BLaER1 treated with 17β-estradiol and CSF1 and Interleukin-3, amounts not matched to agents 10 nM and 100 nM (cell line): Measurements from ENCODE around the gene PLP2.

Experiments used
- H3K27ac ChIP-seq, 11 experiments: shearing (Covaris generic); formaldehyde crosslinking; 2 replicates each; pipeline ENCODE4 v1.8.1; 2022
- H3K27me3 ChIP-seq, 11 experiments: shearing (Covaris generic); formaldehyde crosslinking; 2 replicates each; pipeline ENCODE4 v1.8.1; 2022
- H3K36me3 ChIP-seq, 11 experiments: shearing (Covaris generic); formaldehyde crosslinking; 2 replicates each; pipeline ENCODE4 v1.8.1; 2022
- H3K4me1 ChIP-seq, 10 experiments: shearing (Covaris generic); formaldehyde crosslinking; 2 replicates each; pipeline ENCODE4 v1.8.1; 2022
- H3K4me2 ChIP-seq, 11 experiments: shearing (Covaris generic); formaldehyde crosslinking; 2 replicates each; pipeline ENCODE4 v1.8.1; 2022
- H3K4me3 ChIP-seq, 10 experiments: shearing (Covaris generic); formaldehyde crosslinking; 2 replicates each; pipeline ENCODE4 v1.8.1; 2022
- H3K9ac ChIP-seq, 11 experiments: shearing (Covaris generic); formaldehyde crosslinking; 2 replicates each; pipeline ENCODE4 v1.8.1; 2022
- H3K9me3 ChIP-seq, 11 experiments: shearing (Covaris generic); formaldehyde crosslinking; replicated peaks in 1 of 11; 2 replicates each; pipeline ENCODE4 v1.8.1; 2022
- H4K20me1 ChIP-seq, 11 experiments: shearing (Covaris generic); formaldehyde crosslinking; 2 replicates each; pipeline ENCODE4 v1.8.1; 2022
- Cebpa-rat ChIP-seq, 11 experiments: shearing (Covaris generic); IDR thresholded peaks; 2 replicates each; pipeline ENCODE4 v1.8.1; 2022

Gene PLP2

DNA sequence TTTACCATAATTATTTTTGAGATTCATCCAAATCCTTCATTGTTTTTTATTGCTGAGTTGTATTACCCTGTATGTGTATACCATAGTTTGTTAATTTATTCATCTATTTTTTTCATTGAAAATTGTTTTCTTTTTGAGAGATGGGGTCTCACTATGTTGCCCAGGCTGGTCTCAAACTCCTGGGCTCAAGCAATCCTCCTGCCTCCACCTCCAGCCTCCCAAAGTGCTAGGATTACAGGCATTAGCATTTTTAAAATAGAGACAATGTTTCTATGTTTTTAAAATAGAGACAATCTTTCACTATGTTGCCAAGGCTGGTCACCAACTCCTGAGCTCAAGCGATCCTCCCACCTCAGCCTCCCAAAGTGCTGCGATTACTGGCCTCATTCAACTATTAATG lies 10.8 kb upstream of the PLP2 start:
- Histone ChIP-seq H4K20me1 (no peaks in the 10 kb centered on the region; a peak in 1 of 22 replicates), H3K27ac (no peak overlapping the region), H3K36me3 (no peaks in the 10 kb centered on the region), H3K27me3 (peaks cover 26 to 50% (median 41%) of the 10 kb centered on the region in 11 experiments), H3K4me2 (no peak overlapping the region), H3K9ac (no peak overlapping the region), H3K4me1 (peaks cover 13 to 27% (median 20%) of the 10 kb centered on the region in 10 experiments; a peak in 19 of 20 replicates), H3K4me3 (no peak overlapping the region), H3K9me3 (peaks cover 0 to 19% (median 10%) of the 10 kb centered on the region in 11 experiments; a peak in 11 of 22 replicates)
- TF ChIP-seq Cebpa-rat (IDR thresholded peaks at IDR 0.05) = no peak

DNA sequence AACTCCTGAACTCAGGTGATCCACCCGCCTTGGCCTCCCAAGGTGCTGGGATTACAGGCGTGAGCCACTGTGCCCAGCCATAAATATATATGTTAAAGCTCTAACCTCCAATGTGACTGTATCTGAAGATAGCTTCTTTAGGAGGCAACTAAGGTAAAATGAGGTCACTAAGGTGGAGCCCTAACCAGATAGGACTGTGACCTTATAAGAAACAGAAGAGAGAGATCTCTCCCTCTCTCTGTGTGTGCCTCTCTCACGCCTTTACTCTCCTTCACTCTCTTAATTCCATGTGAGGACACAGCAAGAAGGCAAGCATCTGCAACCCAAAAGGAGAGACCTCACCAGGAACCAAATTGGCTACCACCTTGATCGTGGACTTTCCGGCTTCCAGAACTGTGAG lies 10.1 kb upstream of the PLP2 start:
- H3K9ac ChIP-seq = no peak overlapping the region
- no peaks in the 10 kb centered on the region for H3K36me3 ChIP-seq
- peaks cover 18 to 33% (median 24%) of the 10 kb centered on the region in 10 experiments; a peak in 19 of 20 replicates for H3K4me1 ChIP-seq
- no peak overlapping the region for H3K4me3 ChIP-seq
- TF ChIP-seq Cebpa-rat (IDR thresholded peaks at IDR 0.05) = no peak
- H3K27me3 ChIP-seq = peaks cover 26 to 50% (median 41%) of the 10 kb centered on the region in 11 experiments
- H3K9me3 ChIP-seq = peaks cover 0 to 19% (median 10%) of the 10 kb centered on the region in 11 experiments; a peak in 11 of 22 replicates
- H4K20me1 ChIP-seq = no peaks in the 10 kb centered on the region; a peak in 1 of 22 replicates
- H3K4me2 ChIP-seq = no peak overlapping the region
- H3K27ac ChIP-seq = no peak overlapping the region

DNA sequence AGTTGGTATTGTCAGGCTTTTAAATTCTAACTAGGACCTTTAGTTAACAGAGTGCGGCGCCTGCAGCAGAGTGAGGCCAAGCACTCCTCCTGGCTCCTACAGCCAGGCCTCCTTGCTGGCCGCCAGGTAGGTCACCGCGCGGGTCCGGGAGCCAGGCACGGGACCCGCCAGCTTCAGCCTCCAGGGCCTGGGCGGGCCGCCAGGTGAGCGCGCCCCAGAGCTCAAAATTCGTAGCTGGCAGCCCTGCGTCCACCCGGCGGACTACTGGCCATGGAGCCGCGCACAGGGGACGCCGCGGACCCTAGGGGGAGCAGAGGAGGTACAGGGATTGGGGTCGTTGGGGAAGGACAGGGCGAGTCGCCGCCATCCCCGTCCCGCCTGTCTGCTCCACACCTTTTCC lies 9.1 kb upstream of the PLP2 start, which contains the start of gene MAGIX:
TSS of gene MAGIX (plus strand) at position 139 of the 400 bp plus-strand sequence. CDS start at position 271, 132 bp downstream.
- peak within 1 kb of the TSS; percentile 76 to 96 (median 86) for H3K27ac ChIP-seq
- no peak for TF ChIP-seq Cebpa-rat (IDR thresholded peaks at IDR 0.05)
- peak within 1 kb of the TSS; percentile 71 to 83 (median 78) for H3K9ac ChIP-seq

DNA sequence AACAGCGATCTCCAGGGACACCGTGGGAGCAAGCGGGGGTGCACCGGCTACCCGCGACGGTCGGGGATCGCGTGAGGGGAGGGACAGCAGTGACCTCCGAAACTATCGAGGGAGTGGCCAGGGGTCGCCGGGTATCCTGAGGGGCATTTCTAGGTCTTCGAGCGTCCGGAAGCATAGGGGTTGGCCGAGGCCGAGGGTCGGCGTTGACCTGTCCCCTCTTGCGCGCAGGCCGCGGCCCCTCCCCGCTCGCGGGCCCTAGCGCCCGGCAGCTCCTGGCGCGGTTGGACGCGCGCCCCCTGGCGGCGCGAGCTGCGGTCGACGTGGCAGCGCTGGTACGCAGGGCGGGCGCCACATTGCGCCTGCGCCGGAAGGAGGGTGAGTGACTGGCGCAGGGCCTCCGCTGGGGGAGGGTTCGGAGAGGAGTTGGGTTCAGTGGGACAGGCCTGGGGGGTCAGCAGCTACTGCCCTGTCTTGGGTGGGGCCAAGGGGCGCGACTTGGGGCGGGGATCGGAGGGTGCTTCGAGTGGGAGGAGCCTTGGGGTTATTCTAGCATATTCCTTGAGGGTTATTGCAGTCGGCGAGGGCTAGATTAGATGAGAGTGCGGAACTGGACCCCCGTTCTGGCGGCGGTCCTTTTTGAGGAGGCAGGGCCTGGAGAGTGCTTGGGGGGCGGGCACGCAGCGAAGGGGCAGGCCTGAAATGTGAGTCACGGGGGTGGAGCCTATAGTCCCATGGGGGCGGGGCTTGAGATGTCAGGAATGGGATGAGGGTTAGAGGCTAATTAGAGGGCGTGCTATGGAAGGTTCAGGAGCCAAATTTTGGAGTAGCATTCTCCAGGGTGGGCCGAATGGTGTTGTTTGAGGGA lies 7.9 kb upstream of the PLP2 start:
- peaks cover 0 to 19% (median 10%) of the 10 kb centered on the region in 11 experiments; a peak in 11 of 22 replicates for H3K9me3 ChIP-seq
- no peaks in the 10 kb centered on the region for H3K36me3 ChIP-seq
- peaks cover 33 to 46% (median 39%) of the 10 kb centered on the region in 10 experiments for H3K4me1 ChIP-seq
- H4K20me1 ChIP-seq = no peaks in the 10 kb centered on the region
- H3K4me3 ChIP-seq = peak overlapping the region; percentile 38 to 67 (median 55)
- peak overlapping the region; percentile 71 to 83 (median 78) for H3K9ac ChIP-seq
- peaks cover 16 to 34% (median 26%) of the 10 kb centered on the region in 11 experiments for H3K27me3 ChIP-seq
- no peak for TF ChIP-seq Cebpa-rat (IDR thresholded peaks at IDR 0.05)
- peak overlapping the region; percentile 64 to 87 (median 80) for H3K4me2 ChIP-seq
- H3K27ac ChIP-seq = peak overlapping the region; percentile 76 to 96 (median 86)

More for the DNA sequence above, 9.1 kb upstream of the PLP2 start, which contains the start of gene MAGIX:
- Histone ChIP-seq H3K36me3 (no peaks in the 10 kb centered on the region), H3K9me3 (peaks cover 0 to 19% (median 10%) of the 10 kb centered on the region in 11 experiments; a peak in 11 of 22 replicates), H3K4me3 (peak within 1 kb of the TSS; percentile 38 to 67 (median 55)), H3K27me3 (peaks cover 26 to 46% (median 38%) of the 10 kb centered on the region in 11 experiments), H3K4me2 (peak within 1 kb of the TSS; percentile 64 to 87 (median 80); a peak in 21 of 22 replicates), H3K4me1 (peaks cover 22 to 34% (median 27%) of the 10 kb centered on the region in 10 experiments), H4K20me1 (no peaks in the 10 kb centered on the region; a peak in 1 of 22 replicates)

DNA sequence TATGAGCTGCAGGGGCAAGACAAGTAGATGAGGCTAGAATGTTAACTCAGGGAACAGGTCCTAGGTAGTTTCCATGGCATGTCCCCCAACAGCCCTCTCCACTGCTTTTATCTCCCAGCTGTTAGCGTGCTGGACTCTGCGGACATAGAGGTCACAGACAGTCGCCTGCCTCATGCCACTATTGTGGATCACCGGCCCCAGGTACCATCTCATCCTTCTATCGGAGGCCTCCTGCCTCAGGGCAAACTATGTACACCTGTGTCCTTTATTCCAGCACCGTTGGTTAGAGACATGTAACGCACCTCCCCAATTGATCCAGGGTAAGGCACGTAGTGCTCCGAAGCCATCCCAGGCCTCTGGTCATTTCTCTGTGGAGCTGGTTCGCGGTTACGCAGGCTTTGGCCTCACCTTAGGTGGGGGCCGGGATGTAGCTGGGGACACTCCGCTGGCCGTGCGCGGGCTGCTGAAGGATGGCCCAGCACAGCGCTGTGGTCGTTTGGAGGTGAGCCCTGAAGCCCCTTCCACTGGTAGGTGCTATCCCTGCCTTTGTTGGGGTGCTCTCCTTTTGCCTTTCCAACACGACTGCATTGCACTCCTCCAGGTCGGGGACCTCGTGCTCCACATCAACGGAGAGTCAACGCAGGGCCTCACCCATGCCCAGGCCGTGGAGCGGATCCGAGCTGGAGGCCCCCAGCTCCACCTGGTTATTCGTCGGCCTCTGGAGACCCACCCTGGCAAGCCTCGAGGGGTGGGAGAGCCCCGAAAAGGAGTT lies 6.9 kb upstream of the PLP2 start:
- Histone ChIP-seq H3K27ac (peak overlapping the region in 8 of 11 experiments; percentile 76 to 96 (median 89); a peak in 10 of 22 replicates), H3K36me3 (no peaks in the 10 kb centered on the region), H4K20me1 (no peaks in the 10 kb centered on the region; a peak in 1 of 22 replicates), H3K4me3 (peak overlapping the region in 3 of 10 experiments; percentile 9 to 56 (median 52); a peak in 1 of 20 replicates), H3K9me3 (peaks cover 0 to 19% (median 10%) of the 10 kb centered on the region in 11 experiments; a peak in 11 of 22 replicates), H3K27me3 (peaks cover 7 to 26% (median 16%) of the 10 kb centered on the region in 11 experiments; a peak in 21 of 22 replicates), H3K4me1 (peaks cover 39 to 56% (median 47%) of the 10 kb centered on the region in 10 experiments), H3K4me2 (peak overlapping the region; percentile 68 to 89 (median 80)), H3K9ac (peak overlapping the region in 2 of 11 experiments; percentile 4 to 80; a peak in 3 of 22 replicates)
- no peak for TF ChIP-seq Cebpa-rat (IDR thresholded peaks at IDR 0.05)

DNA sequence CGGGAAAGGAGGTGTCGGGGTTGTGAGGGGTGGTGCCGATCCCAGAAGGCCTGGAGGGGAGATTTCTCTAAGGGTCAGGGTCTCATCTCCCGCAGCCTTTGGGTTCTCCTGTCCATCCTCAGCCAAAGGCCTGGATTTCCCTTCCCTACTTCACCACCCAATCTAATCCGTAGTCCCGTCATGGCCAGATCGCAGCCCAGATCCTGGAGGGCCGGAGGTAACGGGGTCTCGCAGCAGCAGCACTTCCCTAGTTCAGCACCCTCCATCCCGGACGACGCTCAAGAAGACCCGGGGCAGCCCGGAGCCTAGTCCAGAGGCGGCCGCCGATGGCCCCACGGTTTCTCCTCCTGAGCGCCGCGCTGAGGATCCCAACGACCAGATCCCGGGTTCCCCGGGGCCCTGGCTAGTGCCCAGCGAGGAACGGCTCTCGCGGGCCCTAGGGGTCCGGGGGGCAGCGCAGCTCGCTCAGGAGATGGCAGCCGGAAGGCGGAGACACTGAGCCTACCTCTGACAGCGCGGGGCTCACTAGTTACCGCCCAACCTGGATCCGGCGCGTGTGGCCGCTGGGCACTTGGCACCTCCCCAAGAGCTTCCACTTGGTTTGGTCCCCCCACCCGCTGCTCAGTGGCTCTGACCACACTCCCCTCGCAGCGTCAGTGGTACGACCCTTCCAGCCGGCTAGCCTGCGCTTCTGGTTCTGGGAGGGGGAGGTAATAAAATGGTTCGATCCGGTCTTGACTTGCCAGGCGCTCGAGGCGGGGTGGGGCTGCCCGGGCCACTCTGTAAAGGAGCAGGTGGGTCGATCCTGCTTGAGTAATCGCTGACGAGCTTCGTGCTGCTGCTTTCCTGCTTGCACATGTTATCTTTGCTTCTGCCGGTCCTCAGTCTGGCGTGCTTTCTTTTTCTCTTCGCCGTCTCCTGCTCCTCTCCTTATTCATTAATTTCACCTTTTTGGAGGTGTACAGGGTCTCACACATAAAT lies 5.5 kb upstream of the PLP2 start:
- peaks cover 0 to 12% (median 2%) of the 10 kb centered on the region in 11 experiments; a peak in 10 of 22 replicates for H3K27me3 ChIP-seq
- H3K27ac ChIP-seq = peak overlapping the region; percentile 67 to 96 (median 89)
- H3K36me3 ChIP-seq = no peaks in the 10 kb centered on the region
- H3K4me3 ChIP-seq = peak overlapping the region; percentile 42 to 67 (median 54)
- peaks cover 39 to 63% (median 52%) of the 10 kb centered on the region in 10 experiments for H3K4me1 ChIP-seq
- H3K9me3 ChIP-seq = peaks cover 0 to 19% (median 10%) of the 10 kb centered on the region in 11 experiments; a peak in 11 of 22 replicates
- H3K9ac ChIP-seq = peak overlapping the region; percentile 70 to 87 (median 81)
- no peaks in the 10 kb centered on the region; a peak in 1 of 22 replicates for H4K20me1 ChIP-seq
- TF ChIP-seq Cebpa-rat (IDR thresholded peaks at IDR 0.05) = no peak; a peak in 1 of 22 replicates
- peak overlapping the region; percentile 68 to 89 (median 80) for H3K4me2 ChIP-seq

DNA sequence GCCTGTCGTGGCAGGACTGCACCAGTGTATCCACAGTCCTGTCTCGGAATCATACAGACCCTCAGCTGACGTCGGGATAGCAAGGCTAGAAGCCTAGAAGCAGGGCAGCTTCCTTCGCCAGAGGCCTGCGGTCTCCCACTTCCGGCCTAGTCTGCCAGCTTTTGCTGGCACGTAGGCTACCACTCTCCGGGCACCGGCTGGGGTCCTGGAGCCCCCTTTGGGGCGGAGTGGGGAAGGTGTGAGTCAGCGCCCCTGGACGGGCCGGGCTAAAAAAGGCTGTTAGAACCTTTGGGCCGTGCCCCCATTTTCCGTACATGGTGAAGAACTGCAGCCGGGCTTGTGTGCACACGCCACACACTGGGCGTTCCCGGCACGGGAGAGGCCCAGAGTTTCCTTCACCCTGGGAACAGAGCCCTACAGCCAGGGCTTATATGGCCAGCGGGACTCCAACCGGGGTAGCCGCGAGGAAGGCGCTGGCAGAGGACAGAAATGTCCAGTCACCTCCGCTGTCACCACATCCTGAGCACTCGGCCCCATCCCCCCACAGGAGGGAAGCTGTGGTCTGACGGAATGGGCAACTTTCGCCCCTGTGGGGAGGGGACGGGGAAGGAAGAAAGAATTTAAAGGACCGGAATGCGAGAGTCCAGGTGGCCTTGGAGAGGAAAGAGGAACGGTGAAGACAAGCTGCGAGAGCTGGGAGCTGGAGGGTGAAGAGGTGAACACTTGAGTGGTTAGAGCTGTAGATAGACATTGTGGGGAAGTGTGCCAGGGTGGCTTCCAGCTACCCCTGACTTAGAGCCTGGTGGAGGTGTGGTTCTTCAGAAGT lies 4.6 kb upstream of the PLP2 start:
- TF ChIP-seq Cebpa-rat (IDR thresholded peaks at IDR 0.05) = no peak
- Histone ChIP-seq H3K36me3 (no peaks in the 10 kb centered on the region), H3K27me3 (peaks cover 0 to 4% (median 0%) of the 10 kb centered on the region in 11 experiments; a peak in 2 of 22 replicates), H3K9ac (peak overlapping the region; percentile 70 to 87 (median 81)), H3K4me2 (peak overlapping the region; percentile 68 to 89 (median 80)), H3K9me3 (peaks cover 0 to 27% (median 16%) of the 10 kb centered on the region in 11 experiments; a peak in 14 of 22 replicates), H3K27ac (peak overlapping the region; percentile 67 to 96 (median 89)), H3K4me1 (peaks cover 39 to 64% (median 52%) of the 10 kb centered on the region in 10 experiments), H4K20me1 (no peaks in the 10 kb centered on the region; a peak in 1 of 22 replicates), H3K4me3 (peak overlapping the region; percentile 42 to 67 (median 54))
